GM12873 (cell line): Measurements from ENCODE around the gene DNAJC12.

Experiments
- TF ChIP-seq, protein P1 (sequence below): IDR thresholded peaks from 2 replicates; pipeline ENCODE4 v1.5.1; 2012; ENCODE audit warnings: low read depth, mild to moderate bottlenecking, moderate library complexity, low read length, control low read depth; ENCODE audit not compliant: insufficient read depth; ENCODE audit errors: missing control alignments

Gene DNAJC12

DNA sequence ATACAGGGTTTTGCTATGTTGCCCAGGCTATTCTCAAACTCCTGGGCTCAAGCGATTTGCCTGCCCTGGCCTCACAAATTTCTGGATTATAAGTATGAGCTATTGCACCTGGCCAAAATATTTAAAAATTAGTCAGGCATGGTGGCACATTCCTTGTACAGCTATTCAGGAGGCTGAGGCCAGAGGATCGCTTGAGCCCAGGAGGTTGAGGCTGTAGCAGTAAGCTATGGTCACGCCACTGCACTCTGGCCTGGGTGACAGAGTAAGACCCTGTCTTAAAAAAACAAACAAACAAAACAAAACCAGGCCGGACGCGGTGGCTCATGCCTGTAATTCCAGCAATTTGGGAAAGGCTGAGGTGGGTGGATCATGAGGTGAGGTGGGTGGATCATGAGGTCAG is 32.0 kb upstream of the DNAJC12 start:
- TF ChIP-seq, protein P1, sequence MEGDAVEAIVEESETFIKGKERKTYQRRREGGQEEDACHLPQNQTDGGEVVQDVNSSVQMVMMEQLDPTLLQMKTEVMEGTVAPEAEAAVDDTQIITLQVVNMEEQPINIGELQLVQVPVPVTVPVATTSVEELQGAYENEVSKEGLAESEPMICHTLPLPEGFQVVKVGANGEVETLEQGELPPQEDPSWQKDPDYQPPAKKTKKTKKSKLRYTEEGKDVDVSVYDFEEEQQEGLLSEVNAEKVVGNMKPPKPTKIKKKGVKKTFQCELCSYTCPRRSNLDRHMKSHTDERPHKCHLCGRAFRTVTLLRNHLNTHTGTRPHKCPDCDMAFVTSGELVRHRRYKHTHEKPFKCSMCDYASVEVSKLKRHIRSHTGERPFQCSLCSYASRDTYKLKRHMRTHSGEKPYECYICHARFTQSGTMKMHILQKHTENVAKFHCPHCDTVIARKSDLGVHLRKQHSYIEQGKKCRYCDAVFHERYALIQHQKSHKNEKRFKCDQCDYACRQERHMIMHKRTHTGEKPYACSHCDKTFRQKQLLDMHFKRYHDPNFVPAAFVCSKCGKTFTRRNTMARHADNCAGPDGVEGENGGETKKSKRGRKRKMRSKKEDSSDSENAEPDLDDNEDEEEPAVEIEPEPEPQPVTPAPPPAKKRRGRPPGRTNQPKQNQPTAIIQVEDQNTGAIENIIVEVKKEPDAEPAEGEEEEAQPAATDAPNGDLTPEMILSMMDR = no peak

DNA sequence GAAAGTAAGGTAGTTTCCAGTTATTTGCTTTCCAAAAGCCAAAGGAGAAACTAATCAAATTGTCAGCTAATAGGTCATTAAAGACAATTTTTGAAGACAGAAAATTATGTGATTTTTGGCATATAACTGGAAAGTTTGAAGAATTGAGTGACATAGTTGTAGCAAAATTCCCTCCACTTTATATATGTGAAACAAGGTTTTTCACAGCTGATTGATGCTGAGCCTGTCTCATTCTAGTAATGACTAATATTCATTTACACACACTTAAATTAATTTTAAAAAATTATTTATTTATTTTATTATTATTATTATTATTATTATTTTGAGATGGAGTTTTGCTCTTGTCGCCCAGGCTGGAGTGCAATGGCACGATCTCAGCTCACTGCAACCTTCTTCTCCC is 30.1 kb upstream of the DNAJC12 start:
- TF ChIP-seq, protein P1 = no peak

DNA sequence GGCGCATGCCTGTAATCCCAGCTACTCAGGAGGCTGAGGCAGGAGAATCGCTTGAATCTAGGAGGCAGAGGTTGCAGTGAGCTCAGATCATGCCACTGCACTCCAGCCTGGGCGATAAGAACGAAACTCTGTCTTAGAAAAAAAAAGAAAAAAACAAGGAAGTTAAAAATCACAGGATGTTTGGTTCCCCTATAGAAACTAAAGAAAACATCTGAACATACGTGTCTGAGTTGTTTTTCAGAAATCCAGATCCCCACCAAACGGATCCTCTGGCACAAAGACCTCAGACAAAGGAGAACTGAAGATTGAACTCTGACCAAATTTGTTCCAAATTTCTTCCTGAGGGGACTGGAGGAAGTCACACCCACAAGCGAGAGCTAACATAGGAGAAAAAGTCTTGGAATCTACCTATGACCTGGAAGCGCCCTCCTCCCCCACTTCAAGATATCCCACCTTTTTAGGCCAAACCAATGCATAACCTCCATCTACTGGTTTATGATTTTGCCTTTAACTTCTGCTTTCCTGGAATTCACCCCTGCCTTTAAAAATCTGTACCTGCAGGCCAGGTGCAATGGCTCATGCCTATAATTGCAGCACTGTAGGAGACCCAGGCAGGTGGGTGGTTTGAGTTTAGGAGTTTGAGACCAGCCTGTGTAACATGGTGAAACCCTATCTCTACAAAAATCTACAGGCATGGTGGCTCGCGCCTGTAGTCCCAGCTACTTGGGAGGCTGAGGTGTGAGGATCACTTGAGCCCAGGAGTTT is 26.8 kb upstream of the DNAJC12 start:
- TF ChIP-seq, protein P1 = no peak

DNA sequence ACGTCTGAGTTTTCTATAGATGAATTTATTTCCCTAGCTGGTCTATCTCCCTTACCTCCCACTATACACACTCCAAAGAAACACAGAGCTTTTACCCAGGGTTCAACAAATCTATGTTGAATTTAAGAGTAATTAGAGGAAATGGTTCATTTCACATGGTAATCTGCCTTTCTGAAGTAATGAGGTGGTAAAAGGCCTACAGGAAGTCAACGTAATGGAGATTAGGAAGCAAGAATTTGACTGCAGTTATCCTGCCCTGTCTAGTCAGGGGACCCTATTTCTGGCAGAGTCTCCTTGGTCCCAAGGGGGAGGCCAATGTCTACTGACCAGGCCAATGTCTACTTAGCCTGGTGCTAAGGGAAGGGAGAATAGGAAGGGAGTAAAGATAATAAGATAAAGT is 25.1 kb upstream of the DNAJC12 start:
- TF ChIP-seq, protein P1 = no peak

DNA sequence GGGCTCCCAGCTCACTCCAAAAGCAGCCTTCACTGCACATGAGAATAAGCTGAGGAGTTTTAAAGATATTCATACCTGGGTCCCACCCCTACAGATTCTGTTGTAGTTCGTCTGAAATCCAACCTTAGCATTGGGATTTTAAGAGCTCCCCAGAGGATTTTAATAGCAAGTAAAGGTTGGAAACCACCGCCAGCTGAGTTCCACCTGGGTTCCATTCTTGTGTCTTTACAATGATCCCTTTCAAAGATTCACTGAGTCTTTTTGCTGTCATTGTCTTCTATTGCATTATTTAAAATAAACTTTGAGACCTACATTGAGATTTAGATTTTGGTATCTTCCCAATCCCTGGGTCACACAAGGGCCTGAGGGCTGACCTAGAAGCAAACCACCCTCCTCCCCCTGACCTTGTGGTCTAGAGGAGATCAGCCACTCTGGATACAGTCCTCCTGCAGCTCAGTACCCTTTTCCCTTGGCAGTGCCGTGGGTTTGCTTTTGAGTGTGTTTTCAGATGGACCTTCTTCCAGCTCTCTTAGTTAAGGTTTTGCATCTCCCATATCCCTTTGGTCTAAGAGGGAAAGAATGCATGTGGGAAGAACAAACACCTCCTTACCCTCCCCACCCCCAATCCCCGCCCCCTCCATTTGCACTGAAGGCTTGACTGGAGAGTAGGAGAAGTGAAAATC is 23.9 kb upstream of the DNAJC12 start:
- TF ChIP-seq, protein P1 = no peak

DNA sequence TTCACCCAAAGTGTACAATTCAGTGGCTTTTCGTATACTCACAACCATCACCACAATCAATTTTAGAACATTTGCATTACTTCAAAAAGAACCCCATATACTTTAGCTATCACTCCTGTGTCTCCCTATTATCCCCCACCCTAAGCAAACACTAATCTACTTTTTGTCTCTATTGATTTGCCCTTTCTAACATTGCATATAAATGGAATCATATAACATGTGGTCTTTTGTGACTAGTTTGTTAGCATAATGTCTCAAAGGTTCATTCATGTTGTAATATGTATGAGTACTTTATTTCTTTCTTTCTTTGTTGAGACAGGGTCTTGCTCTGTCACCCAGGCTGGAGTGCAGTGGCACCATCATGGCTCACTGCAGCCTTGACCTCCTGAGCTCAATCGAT is 21.0 kb upstream of the DNAJC12 start:
- TF ChIP-seq, protein P1 = no peak

DNA sequence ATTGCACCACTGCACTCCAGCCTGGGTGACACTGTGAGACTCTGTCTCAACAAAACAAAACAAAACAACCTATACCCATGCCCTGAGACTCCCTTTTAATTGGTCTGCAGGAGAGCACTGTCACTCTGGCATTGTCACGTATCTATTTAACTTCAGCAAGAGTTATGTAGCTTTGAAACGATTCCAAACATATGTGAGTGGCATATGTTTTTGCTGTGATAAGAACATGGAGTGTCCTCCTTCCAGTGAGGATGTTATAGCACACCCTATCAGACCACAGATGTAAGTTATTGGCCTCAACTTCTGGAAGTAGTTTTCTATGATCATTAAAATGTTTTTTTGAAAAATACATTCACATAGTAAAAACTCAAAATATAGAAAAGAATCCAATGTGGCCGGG is 15.5 kb upstream of the DNAJC12 start:
- TF ChIP-seq, protein P1 = no peak
